Measurements from ENCODE around the gene SMIM35. TPM values are rescaled to one million over a fixed set of nuclear protein-coding genes. Genes with fewer than 3 reads are reported as not detected.

Gene SMIM35
- total RNA-seq, 1 experiment from 2014 or later = not detected

GRCh38 chr11:118076754-118077281, 9.9 kb downstream of the SMIM35 start, which contains the start of gene TMPRSS4:
Gene TMPRSS4 (plus strand): TSS chr11:118077078. CDS start chr11:118077303, 225 bp downstream.
- POLR2A ChIA-PET = no interaction called here
- DNase-seq (ENCODE audit: low spot score) = no peak
- peak within 1 kb of the TSS; percentile 62; the same call in 1 of the 2 replicates for H3K27ac Mint-ChIP-seq

GRCh38 chr11:118074785-118075184, 12.0 kb downstream of the SMIM35 start:
- ChIA-PET CTCF (interaction anchor here (1.8 to 2.8 kb wide), 2 partner anchors 21 to 128 kb away, joined by 6 to 7 read pairs; no protein-coding TSS in a partner anchor), POLR2A (no interaction called here)
- H3K36me3 Mint-ChIP-seq = no peaks in the 10 kb centered on the region
- peaks cover 23% of the 10 kb centered on the region for H3K4me1 Mint-ChIP-seq
- no peak overlapping the region for H3K4me3 Mint-ChIP-seq
- no peak for DNase-seq (ENCODE audit: low spot score)
- TF ChIP-seq ATF6 (CRISPR knock-in tag; IDR thresholded peaks at IDR 0.05) = no peak
- no peaks in the 10 kb centered on the region for H3K9me3 Mint-ChIP-seq
- H3K27me3 Mint-ChIP-seq (ENCODE audit: low read depth) = no peaks in the 10 kb centered on the region
- ATAC-seq = no peak
- H3K27ac Mint-ChIP-seq = no peak overlapping the region

More at GRCh38 chr11:118076754-118077281, 9.9 kb downstream of the SMIM35 start, which contains the start of gene TMPRSS4:
- peak; percentile 75 for ATAC-seq
- CTCF ChIA-PET = interaction anchor here (1.8 to 2.8 kb wide), 2 partner anchors 23 to 130 kb away, joined by 7 read pairs; no protein-coding TSS in a partner anchor
- Mint-ChIP-seq H3K9me3 (no peaks in the 10 kb centered on the region), H3K4me1 (peaks cover 22% of the 10 kb centered on the region), H3K36me3 (no peaks in the 10 kb centered on the region), H3K27me3 (ENCODE audit: low read depth) (no peaks in the 10 kb centered on the region), H3K4me3 (no peak within 1 kb of the TSS)
- 0 out of 2 replicates have a peak, but pooled peaks have one; percentile 28 for TF ChIP-seq USF1 (CRISPR knock-in tag; IDR thresholded peaks at IDR 0.05)
- TF ChIP-seq ATF1 (CRISPR knock-in tag; IDR thresholded peaks at IDR 0.05) = no peak
- no peak for TF ChIP-seq KAT7 (CRISPR knock-in tag; IDR thresholded peaks at IDR 0.05; ENCODE audit: borderline replicate concordance)
- TF ChIP-seq ZSCAN18 (CRISPR knock-in tag; IDR thresholded peaks at IDR 0.05) = no peak
- TF ChIP-seq SMAD3 (CRISPR knock-in tag; IDR thresholded peaks at IDR 0.05; ENCODE audit: borderline replicate concordance) = no peak
- TF ChIP-seq ZNF317 (CRISPR knock-in tag; IDR thresholded peaks at IDR 0.05; ENCODE audit: borderline replicate concordance, low read depth) = no peak
- TF ChIP-seq HMGA2 (CRISPR knock-in tag; IDR thresholded peaks at IDR 0.05) = no peak
- TF ChIP-seq NFE2L1 (CRISPR knock-in tag; IDR thresholded peaks at IDR 0.05) = no peak
- TF ChIP-seq SP1 (CRISPR knock-in tag; conservative IDR thresholded peaks at IDR 0.05) = no peak
- no peak for TF ChIP-seq NR2C2 (CRISPR knock-in tag; IDR thresholded peaks at IDR 0.05)
- TF ChIP-seq TEAD1 (CRISPR knock-in tag; IDR thresholded peaks at IDR 0.05) = 0 out of 2 replicates have a peak, but pooled peaks have one; percentile 48
- no peak for TF ChIP-seq RELA (CRISPR knock-in tag; IDR thresholded peaks at IDR 0.05; ENCODE audit: borderline replicate concordance)
- TF ChIP-seq FOXP4 (CRISPR knock-in tag; IDR thresholded peaks at IDR 0.05) = 0 out of 2 replicates have a peak, but pooled peaks have one; percentile 33
- no peak for TF ChIP-seq GABPB1 (CRISPR knock-in tag; IDR thresholded peaks at IDR 0.05)
- TF ChIP-seq MAX (CRISPR knock-in tag; IDR thresholded peaks at IDR 0.05) = peak; percentile 61; the same call in 1 of the 2 replicates
